Activated CD4-positive, alpha-beta T cell treated with anti-CD3 and anti-CD28 coated beads, Interleukin-2, amount 50 U/mL, for 4 hours (primary cell): ENCODE data around the gene SH3BP2.

Source experiments
- DNase-seq, 2 experiments: peaks; one replicate each; pipeline ENCODE4 v3.0.0-alpha.2; 2020

The SH3BP2 gene

GRCh38 chr4:2858451-2859217 lies 65.7 kb downstream of the SH3BP2 start:
- DNase-seq: no peak

- no peak for DNase-seq
Observed at GRCh38 chr4:2859514-2859913, 66.6 kb downstream of the SH3BP2 start.

DNA sequence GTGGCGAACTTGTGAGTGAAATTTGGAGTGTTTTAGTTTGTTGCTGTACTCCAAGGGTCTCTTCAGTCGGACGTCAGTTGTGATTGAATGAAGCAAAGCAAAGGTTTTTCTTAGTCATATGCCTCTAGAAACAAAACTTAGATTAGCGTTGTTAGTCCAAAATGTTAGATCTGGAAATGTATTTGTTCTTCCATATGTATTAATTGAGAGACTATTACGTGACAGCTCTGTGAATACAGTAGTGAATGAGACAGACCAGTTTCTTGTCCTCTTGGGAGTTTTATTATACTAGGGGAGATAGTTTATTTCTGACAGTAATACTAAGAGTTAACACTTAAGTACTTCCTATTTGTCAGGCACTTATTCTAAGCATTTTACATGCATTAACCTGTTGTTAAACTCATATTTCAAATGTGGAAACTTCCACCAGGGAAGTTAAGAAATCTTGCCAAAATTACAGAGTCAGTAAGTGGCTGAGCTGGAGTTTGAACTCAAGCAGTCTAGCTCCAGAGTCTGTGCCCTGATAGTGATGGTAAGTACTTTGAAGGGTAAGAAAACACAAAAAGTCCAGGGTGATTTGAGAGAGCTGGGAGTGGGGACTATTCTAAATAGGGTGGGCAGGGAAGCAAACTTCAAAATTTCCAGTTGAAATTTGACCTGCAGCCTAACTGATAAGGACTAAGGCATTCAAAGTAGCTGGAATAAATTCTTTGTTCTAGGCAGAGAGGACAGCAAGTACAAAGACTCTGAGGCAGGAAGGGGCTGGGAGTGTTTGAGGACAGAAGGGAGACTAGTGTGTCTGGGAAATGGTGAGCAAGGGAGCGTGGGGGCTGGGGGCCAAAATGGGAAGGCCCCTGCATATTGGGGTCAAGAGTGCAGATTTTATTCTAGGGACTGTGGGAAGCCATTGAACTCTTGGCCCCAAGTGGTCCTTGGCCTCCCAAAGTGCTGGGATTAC lies 67.8 kb downstream of the SH3BP2 start:
- DNase-seq: no peak

- no peak for DNase-seq
Observed at GRCh38 chr4:2861631-2862436, 68.9 kb downstream of the SH3BP2 start.

DNA sequence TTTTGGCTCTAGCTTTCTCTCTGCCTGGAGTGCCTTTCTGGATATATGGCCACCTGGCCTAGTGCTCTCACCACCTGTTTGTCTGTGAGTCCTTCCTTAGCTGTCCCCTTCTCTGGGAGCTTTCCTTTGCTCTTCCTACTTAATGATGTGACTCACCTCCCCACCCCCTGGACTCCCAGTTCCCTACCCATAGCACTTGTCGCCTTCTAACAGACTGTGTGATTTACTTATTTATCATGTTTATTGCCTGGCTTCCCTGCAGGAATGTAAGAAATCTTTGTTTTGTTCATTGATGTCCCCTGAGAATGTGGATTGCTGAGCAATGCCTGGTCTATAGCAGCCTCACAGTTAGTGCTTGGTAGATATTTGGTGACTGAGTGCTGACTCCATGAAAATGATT lies 69.6 kb downstream of the SH3BP2 start:
- no peak for DNase-seq

GRCh38 chr4:2863649-2864048 lies 70.8 kb downstream of the SH3BP2 start:
- no peak for DNase-seq

GRCh38 chr4:2865196-2865780 lies 72.4 kb downstream of the SH3BP2 start:
- no peak for DNase-seq

DNA sequence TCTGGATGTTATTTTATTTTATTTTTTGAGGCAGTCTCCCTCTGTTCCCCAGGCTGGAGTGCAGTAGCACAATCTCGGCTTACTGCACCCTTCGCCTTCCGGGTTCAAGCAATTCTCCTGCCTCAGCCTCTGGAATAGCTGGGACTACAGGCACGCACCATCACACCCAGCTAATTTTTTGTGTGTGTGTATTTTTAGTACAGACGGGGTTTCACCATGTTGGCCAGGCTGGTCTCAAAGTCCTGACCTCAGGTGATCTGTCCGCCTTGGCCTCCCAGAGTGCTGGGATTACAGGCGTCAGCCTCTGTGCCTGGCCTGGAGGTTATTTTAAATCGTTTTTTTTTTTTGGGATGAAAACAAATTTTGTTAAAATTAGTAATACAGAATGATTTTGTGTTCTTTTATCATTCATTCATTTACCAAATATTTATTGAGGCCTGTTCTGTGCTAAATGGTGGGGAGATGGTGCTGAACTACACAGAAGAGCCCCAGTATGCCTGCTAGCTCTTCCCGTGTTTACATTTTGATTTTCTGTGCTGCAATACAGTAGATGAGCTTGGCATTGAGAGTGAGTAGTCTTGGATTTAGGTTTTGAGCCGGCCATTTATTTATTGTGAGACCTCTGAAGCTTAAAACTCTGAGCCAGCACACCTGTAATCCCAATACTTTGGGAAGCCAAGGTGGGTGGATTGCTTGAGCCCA lies 73.4 kb downstream of the SH3BP2 start:
- no peak for DNase-seq

DNA sequence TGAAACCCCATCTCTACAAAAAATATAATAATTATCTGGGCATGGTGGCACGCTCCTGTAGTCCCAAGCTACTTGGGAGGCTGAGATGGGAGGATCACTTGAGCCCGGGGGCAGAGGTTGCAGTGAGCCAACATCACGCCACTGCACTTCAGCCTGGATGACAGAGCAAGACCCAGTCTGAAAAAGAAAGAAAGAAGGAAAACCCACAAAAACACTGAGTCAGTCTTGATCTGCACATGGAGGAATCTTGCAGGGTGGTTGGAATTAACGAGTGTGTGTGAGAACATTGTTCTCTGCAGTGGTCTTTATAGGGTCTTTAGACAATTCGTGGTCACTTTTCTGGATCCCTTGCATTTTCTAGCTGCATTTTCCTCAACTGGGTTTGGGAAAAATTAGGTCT lies 74.0 kb downstream of the SH3BP2 start:
- no peak for DNase-seq

GRCh38 chr4:2867758-2868491 lies 75.0 kb downstream of the SH3BP2 start:
- no peak for DNase-seq

GRCh38 chr4:2868877-2869487 lies 76.1 kb downstream of the SH3BP2 start:
- DNase-seq: no peak

- no peak for DNase-seq
Observed at GRCh38 chr4:2869659-2870058, 76.8 kb downstream of the SH3BP2 start.

GRCh38 chr4:2870082-2870481 lies 77.2 kb downstream of the SH3BP2 start:
- no peak for DNase-seq

- no peak for DNase-seq
Observed at GRCh38 chr4:2871466-2871865, 78.6 kb downstream of the SH3BP2 start.

DNA sequence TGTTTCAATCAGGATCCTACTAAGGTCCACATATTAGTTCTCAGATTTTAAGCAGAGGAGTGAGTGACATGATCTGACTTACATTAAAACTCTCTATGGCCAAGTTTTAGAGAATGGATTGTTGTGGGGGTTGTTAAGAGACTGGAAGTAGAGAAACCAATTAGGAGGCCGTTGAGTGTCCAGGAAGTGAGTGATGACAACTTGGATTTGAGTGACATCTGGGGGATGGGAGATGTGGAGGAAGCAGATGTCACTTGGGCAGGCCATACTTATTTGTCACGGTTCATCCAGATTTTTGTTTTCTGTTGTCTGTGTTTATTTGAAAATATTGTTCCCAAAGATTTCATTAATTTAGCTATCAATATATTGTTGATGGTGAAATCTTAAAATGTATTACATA lies 79.0 kb downstream of the SH3BP2 start:
- DNase-seq: no peak

GRCh38 chr4:2873329-2873728 lies 80.4 kb downstream of the SH3BP2 start:
- no peak for DNase-seq

- no peak for DNase-seq
Observed at GRCh38 chr4:2874861-2875260, 82.0 kb downstream of the SH3BP2 start.

- no peak for DNase-seq
Observed at GRCh38 chr4:2875556-2875955, 82.7 kb downstream of the SH3BP2 start.

DNA sequence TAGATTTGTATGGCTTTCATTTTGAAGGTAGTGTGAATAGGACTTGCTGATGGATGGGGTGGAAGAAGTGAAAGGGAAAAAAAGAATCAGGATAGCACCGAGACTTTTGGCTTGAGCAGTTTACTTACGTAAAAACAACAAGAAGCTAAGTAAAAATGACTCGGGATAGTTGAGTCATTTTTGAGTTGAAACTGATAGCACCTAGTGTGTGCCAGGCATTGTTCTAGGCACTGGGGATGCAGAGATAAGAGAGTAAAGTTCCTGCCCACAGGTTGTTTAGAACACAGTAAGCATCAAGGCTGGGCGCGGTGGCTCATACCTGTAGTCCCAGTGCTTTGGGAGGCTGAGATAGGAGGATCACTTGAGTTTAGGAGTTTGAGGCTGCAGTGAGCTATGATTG lies 85.5 kb downstream of the SH3BP2 start:
- no peak for DNase-seq

GRCh38 chr4:2879026-2879425 lies 86.1 kb downstream of the SH3BP2 start:
- DNase-seq: no peak

- no peak for DNase-seq
Observed at GRCh38 chr4:2881431-2881830, 88.5 kb downstream of the SH3BP2 start.
